ENCODE measurements around the gene SDR9C7. TPM values are rescaled to one million over a fixed set of nuclear protein-coding genes. Genes with fewer than 3 reads are reported as not detected.
"Not testable (repeated sequence)": the region's sequence is repeated elsewhere in the genome, so short reads cannot be mapped to it uniquely, and the experiment has no call there.

Gene SDR9C7
- polyA plus RNA-seq, 2 of the 4 experiments (the other 2 are of a cell fraction), result not detected

DNA sequence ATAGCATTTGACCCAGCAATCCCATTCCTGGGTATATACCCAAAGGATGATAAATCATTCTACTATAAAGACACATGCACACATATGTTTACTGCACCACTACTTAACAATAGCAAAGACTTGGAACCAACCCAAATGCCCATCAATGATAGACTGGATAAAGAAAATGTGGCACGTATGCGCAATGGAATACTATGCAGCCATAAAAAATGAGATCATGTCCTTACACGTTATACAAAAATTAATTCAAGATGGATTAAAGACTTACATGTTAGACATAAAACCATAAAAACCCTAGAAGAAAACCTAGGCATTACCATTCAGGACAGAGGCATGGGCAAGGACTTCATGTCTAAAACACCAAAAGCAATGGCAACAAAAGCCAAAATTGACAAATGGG lies 16.1 kb downstream of the SDR9C7 start:
- H3K4me3 ChIP-seq; FAIRE-seq; DNase-seq (ENCODE audit: low read depth in 1 of 2, low spot score in 1 of 2); H3K4me2 ChIP-seq; H3K9me3 ChIP-seq; POLR2A ChIA-PET; H3K27ac ChIP-seq; H3K4me1 ChIP-seq; ATAC-seq: not testable (repeated sequence)
- CTCF ChIA-PET, result interaction anchor here (1.4 kb wide), 1 partner anchor 10 kb away, joined by 4 read pairs; no protein-coding TSS in a partner anchor
- WGBS (ENCODE audit: missing lambda C conversion rate), result 61% methylated on average over 3 of the region's 3 CpGs

DNA sequence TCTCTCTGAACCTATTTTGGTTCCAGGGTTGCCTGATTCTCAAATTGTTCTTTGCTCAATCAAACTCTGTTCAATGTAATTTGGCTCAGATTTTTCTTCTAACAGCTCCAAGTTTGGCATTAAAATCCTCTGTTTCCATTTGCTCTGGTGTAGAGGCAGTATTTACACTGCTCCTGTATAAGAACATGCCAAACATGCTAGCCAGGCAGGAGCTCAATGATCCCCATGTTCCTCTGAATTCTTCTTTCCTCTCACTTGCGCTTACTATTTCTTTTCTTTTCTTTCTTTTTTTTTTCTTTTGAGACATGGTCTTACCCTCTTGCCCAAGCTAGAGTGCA lies 17.2 kb downstream of the SDR9C7 start:
- no peak for FAIRE-seq

DNA sequence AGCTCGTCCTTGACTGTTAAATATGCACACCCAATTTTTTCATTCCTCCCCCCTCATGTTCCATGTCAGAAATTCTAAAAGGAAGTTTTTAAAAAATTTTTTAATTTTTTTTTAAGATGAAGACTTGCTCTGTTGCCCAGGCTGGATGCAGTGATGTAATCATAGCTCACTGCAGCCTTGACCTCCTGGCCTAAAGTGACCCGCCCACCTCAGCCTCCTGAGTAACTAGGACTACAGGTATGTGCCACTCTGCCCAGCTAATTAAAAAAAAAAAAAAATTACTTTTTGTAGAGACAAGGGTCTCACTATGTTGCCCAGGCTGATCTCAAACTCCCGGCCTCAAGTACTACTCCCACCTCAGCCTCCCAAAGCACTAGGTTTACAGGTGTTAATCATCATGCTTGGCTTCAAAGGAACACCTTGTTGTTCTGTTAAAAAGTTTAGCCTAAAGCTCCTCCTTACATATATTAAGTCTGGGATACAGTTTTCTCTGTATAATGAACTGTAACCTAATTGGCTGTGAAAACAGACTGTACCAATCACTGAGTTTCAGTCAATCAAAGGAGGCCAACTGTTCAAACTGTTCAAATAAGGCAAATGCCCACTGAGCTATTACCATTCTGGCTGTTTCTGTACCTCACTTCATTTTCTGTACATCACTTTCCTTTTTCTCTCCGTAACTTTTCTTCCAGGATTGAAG lies 17.8 kb downstream of the SDR9C7 start:
- DNase-seq (ENCODE audit: low read depth in 1 of 2, low spot score in 1 of 2) (no peak), FAIRE-seq (no peak), ATAC-seq (no peak)
- no peak overlapping the region for H3K4me2 ChIP-seq
- ChIA-PET CTCF (interaction anchor here (0.6 to 1.9 kb wide), 8 partner anchors 9 to 1073 kb away, joined by 3 to 5 read pairs (median 4); no protein-coding TSS in a partner anchor), POLR2A (interaction anchor here (0.6 kb wide), 1 partner anchor 11 kb away, joined by 3 read pairs; no protein-coding TSS in a partner anchor)
- TF ChIP-seq, protein P1, sequence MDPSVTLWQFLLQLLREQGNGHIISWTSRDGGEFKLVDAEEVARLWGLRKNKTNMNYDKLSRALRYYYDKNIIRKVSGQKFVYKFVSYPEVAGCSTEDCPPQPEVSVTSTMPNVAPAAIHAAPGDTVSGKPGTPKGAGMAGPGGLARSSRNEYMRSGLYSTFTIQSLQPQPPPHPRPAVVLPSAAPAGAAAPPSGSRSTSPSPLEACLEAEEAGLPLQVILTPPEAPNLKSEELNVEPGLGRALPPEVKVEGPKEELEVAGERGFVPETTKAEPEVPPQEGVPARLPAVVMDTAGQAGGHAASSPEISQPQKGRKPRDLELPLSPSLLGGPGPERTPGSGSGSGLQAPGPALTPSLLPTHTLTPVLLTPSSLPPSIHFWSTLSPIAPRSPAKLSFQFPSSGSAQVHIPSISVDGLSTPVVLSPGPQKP (IDR thresholded peaks at IDR 0.05; ENCODE audit: low read depth, low read length), result no peak
- H3K9me3 ChIP-seq, result 0 out of 3 replicates have a peak, but pooled peaks cover 3% of the 10 kb centered on the region
- no peak overlapping the region for H3K4me3 ChIP-seq
- 49% methylated on average over 4 of the region's 4 CpGs for WGBS (ENCODE audit: missing lambda C conversion rate)
- H3K4me1 ChIP-seq, result no peaks in the 10 kb centered on the region
- H3K27ac ChIP-seq, result no peak overlapping the region

More for the DNA sequence above, 17.2 kb downstream of the SDR9C7 start:
- no peaks in the 10 kb centered on the region for H3K4me1 ChIP-seq
- POLR2A ChIA-PET, result no interaction called here
- H3K9me3 ChIP-seq, result 0 out of 3 replicates have a peak, but pooled peaks cover 3% of the 10 kb centered on the region
- 85% methylated on average over 1 of the region's 1 CpG for WGBS (ENCODE audit: missing lambda C conversion rate)
- CTCF ChIA-PET, result interaction anchor here (0.6 to 1.9 kb wide), 8 partner anchors 9 to 504 kb away, joined by 3 to 5 read pairs (median 4); no protein-coding TSS in a partner anchor
- no peak overlapping the region for H3K4me2 ChIP-seq
- no peak overlapping the region for H3K4me3 ChIP-seq
- no peak for DNase-seq (ENCODE audit: low read depth in 1 of 2, low spot score in 1 of 2)
- no peak overlapping the region for H3K27ac ChIP-seq
- TF ChIP-seq KDM1A (IDR thresholded peaks at IDR 0.05; ENCODE audit: low read depth) (no peak), TP53 (CRISPR knock-in tag; IDR thresholded peaks at IDR 0.05) (no peak), CBX2 (IDR thresholded peaks at IDR 0.05; ENCODE audit: borderline replicate concordance, low read depth) (no peak), MAFK (IDR thresholded peaks at IDR 0.05; ENCODE audit: partially characterized antibody) (no peak)
- TF ChIP-seq, protein P2, sequence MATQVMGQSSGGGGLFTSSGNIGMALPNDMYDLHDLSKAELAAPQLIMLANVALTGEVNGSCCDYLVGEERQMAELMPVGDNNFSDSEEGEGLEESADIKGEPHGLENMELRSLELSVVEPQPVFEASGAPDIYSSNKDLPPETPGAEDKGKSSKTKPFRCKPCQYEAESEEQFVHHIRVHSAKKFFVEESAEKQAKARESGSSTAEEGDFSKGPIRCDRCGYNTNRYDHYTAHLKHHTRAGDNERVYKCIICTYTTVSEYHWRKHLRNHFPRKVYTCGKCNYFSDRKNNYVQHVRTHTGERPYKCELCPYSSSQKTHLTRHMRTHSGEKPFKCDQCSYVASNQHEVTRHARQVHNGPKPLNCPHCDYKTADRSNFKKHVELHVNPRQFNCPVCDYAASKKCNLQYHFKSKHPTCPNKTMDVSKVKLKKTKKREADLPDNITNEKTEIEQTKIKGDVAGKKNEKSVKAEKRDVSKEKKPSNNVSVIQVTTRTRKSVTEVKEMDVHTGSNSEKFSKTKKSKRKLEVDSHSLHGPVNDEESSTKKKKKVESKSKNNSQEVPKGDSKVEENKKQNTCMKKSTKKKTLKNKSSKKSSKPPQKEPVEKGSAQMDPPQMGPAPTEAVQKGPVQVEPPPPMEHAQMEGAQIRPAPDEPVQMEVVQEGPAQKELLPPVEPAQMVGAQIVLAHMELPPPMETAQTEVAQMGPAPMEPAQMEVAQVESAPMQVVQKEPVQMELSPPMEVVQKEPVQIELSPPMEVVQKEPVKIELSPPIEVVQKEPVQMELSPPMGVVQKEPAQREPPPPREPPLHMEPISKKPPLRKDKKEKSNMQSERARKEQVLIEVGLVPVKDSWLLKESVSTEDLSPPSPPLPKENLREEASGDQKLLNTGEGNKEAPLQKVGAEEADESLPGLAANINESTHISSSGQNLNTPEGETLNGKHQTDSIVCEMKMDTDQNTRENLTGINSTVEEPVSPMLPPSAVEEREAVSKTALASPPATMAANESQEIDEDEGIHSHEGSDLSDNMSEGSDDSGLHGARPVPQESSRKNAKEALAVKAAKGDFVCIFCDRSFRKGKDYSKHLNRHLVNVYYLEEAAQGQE (IDR thresholded peaks at IDR 0.05), result no peak
- ATAC-seq, result peak in 1 of 2 experiments; percentile 34; a peak in 2 of 6 replicates

DNA sequence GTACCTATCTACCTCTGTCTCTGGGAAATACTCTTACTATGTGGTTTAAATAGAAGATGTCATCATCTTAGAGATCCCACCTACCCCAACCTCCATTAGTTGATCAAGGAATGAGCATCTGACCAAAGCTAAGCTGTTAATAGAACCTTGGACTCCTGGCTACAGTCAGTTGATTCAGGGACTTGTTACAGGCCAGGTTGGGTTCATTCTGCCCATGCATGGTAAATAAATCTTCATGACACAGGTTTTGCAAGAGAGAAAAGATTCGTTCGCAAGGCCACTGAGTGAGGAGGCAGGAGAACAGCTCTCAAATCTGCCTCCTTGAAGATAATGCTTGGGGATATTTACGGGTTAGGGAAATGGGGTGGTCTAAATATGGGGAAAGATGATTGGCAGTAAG lies 19.5 kb downstream of the SDR9C7 start:
- ATAC-seq (no peak), FAIRE-seq (no peak), DNase-seq (ENCODE audit: low read depth in 1 of 2, low spot score in 1 of 2) (no peak)
- TF ChIP-seq, protein P3, sequence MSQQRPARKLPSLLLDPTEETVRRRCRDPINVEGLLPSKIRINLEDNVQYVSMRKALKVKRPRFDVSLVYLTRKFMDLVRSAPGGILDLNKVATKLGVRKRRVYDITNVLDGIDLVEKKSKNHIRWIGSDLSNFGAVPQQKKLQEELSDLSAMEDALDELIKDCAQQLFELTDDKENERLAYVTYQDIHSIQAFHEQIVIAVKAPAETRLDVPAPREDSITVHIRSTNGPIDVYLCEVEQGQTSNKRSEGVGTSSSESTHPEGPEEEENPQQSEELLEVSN (IDR thresholded peaks at IDR 0.05; ENCODE audit: borderline replicate concordance, low read depth), result no peak
- Histone ChIP-seq H3K9me3 (peaks cover 12% of the 10 kb centered on the region), H3K4me1 (no peaks in the 10 kb centered on the region), H3K27ac (no peak overlapping the region), H3K4me3 (no peak overlapping the region), H3K4me2 (no peak overlapping the region)
- 75% methylated on average over 3 of the region's 3 CpGs for WGBS (ENCODE audit: missing lambda C conversion rate)
- ChIA-PET POLR2A (no interaction called here), CTCF (no interaction called here)

DNA sequence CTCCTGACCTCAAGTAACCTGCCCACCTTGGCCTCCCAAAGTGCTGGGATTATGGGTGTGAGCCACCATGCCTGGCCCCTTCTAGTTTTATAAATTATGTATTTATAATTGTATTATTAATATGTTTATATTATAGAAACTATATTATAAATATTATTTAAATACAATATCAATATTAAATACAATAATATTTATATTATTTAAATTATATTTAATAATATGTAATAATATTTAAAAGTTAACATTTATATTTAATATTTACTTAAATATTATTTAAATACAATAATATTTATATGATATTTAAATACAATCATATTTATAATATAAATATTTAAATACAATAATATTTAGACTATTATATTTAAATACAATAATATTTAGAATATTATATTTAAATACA lies 20.0 kb downstream of the SDR9C7 start:
- no peak overlapping the region for H3K27ac ChIP-seq
- ATAC-seq (no peak), DNase-seq (ENCODE audit: low read depth in 1 of 2, low spot score in 1 of 2) (no peak), FAIRE-seq (no peak)
- no peak overlapping the region for H3K4me2 ChIP-seq
- H3K4me1 ChIP-seq, result no peaks in the 10 kb centered on the region
- POLR2A ChIA-PET, result no interaction called here
- CTCF ChIA-PET, result no interaction called here
- H3K4me3 ChIP-seq, result no peak overlapping the region
- H3K9me3 ChIP-seq, result peaks cover 17% of the 10 kb centered on the region
- no peak for TF ChIP-seq JUNB (IDR thresholded peaks at IDR 0.05)
- no peak for TF ChIP-seq RCOR1 (IDR thresholded peaks at IDR 0.05; ENCODE audit: low read depth, low read length)
- TF ChIP-seq ZC3H11A (IDR thresholded peaks at IDR 0.05), result no peak
- no peak for TF ChIP-seq RNF2 (IDR thresholded peaks at IDR 0.05; ENCODE audit: borderline replicate concordance, low read depth)
- TF ChIP-seq, protein P4, sequence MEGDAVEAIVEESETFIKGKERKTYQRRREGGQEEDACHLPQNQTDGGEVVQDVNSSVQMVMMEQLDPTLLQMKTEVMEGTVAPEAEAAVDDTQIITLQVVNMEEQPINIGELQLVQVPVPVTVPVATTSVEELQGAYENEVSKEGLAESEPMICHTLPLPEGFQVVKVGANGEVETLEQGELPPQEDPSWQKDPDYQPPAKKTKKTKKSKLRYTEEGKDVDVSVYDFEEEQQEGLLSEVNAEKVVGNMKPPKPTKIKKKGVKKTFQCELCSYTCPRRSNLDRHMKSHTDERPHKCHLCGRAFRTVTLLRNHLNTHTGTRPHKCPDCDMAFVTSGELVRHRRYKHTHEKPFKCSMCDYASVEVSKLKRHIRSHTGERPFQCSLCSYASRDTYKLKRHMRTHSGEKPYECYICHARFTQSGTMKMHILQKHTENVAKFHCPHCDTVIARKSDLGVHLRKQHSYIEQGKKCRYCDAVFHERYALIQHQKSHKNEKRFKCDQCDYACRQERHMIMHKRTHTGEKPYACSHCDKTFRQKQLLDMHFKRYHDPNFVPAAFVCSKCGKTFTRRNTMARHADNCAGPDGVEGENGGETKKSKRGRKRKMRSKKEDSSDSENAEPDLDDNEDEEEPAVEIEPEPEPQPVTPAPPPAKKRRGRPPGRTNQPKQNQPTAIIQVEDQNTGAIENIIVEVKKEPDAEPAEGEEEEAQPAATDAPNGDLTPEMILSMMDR (IDR thresholded peaks at IDR 0.05), result no peak
- no peak for TF ChIP-seq CHD2 (IDR thresholded peaks at IDR 0.05; ENCODE audit: low read length, partially characterized antibody)
- TF ChIP-seq, protein P5, sequence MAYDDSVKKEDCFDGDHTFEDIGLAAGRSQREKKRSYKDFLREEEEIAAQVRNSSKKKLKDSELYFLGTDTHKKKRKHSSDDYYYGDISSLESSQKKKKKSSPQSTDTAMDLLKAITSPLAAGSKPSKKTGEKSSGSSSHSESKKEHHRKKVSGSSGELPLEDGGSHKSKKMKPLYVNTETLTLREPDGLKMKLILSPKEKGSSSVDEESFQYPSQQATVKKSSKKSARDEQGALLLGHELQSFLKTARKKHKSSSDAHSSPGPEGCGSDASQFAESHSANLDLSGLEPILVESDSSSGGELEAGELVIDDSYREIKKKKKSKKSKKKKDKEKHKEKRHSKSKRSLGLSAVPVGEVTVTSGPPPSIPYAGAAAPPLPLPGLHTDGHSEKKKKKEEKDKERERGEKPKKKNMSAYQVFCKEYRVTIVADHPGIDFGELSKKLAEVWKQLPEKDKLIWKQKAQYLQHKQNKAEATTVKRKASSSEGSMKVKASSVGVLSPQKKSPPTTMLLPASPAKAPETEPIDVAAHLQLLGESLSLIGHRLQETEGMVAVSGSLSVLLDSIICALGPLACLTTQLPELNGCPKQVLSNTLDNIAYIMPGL (CRISPR knock-in tag; IDR thresholded peaks at IDR 0.05; ENCODE audit: borderline replicate concordance), result no peak
- no peak for TF ChIP-seq MYC (IDR thresholded peaks at IDR 0.05; ENCODE audit: borderline replicate concordance, low read length)
- no peak for TF ChIP-seq HOXA7 (CRISPR knock-in tag; IDR thresholded peaks at IDR 0.05)

Data from A549 (cell line).